GM23338 (cell line): ENCODE data around the gene CDYL2. TPM values are rescaled to one million over a fixed set of nuclear protein-coding genes. Genes with fewer than 3 reads are reported as not detected.

Experiments
- ATAC-seq: fragments of 200-7000 bp; cut with Tn5 transposase; 3 replicates; pipeline ENCODE4 v1.9.1; 2020
- DNase-seq: peaks from one replicate; pipeline ENCODE4 v3.0.0-alpha.2; 2015; ENCODE audit warnings: low spot score
- H2AFZ ChIP-seq: fragments of 200-600 bp; sonication (generic); 2 replicates; pipeline ENCODE4 v1.8.0; 2016; ENCODE audit warnings: antibody characterized with exemption, mild to moderate bottlenecking, moderate library complexity
- H3F3A ChIP-seq: fragments of 200-600 bp; sonication (generic); replicated peaks from 2 replicates; pipeline ENCODE4 v1.8.0; 2017; ENCODE audit warnings: antibody characterized with exemption, mixed run types, low read depth
- H3K27ac ChIP-seq: fragments of 200-600 bp; sonication (generic); 2 replicates; pipeline ENCODE4 v1.6.1; 2016; ENCODE audit warnings: low read depth
- H3K27me3 ChIP-seq: fragments of 200-600 bp; sonication (generic); 2 replicates; pipeline ENCODE4 v1.8.0; 2016; ENCODE audit warnings: mild to moderate bottlenecking, mixed run types, moderate library complexity; ENCODE audit not compliant: insufficient read depth
- H3K36me3 ChIP-seq: fragments of 200-600 bp; sonication (generic); 2 replicates; pipeline ENCODE4 v1.8.0; 2016; ENCODE audit warnings: mild to moderate bottlenecking; ENCODE audit not compliant: insufficient read depth
- H3K4me1 ChIP-seq: fragments of 200-600 bp; sonication (generic); 2 replicates; pipeline ENCODE4 v1.8.0; 2016; ENCODE audit warnings: mild to moderate bottlenecking, moderate library complexity; ENCODE audit not compliant: insufficient read depth
- H3K4me2 ChIP-seq: fragments of 200-600 bp; sonication (generic); 2 replicates; pipeline ENCODE4 v1.7.1; 2017; ENCODE audit warnings: mixed run types
- H3K4me3 ChIP-seq: fragments of 200-600 bp; sonication (generic); 2 replicates; pipeline ENCODE4 v1.6.1; 2016; ENCODE audit warnings: mixed run types
- H3K79me2 ChIP-seq: fragments of 200-600 bp; sonication (generic); replicated peaks from 2 replicates; pipeline ENCODE4 v1.8.0; 2017; ENCODE audit warnings: mild to moderate bottlenecking; ENCODE audit not compliant: insufficient read depth
- H3K9me2 ChIP-seq: fragments of 200-600 bp; sonication (generic); 2 replicates; pipeline ENCODE4 v1.8.0; 2017; ENCODE audit not compliant: insufficient read depth
- H4K20me1 ChIP-seq: fragments of 200-600 bp; sonication (generic); replicated peaks from 2 replicates; pipeline ENCODE4 v1.8.0; 2017; ENCODE audit warnings: mild to moderate bottlenecking; ENCODE audit not compliant: insufficient read depth
- H3K27ac Mint-ChIP-seq: 2 replicates; pipeline ENCODE4 v1.8.0; 2020; ENCODE audit warnings: inconsistent platforms, mild to moderate bottlenecking, moderate library complexity, mixed read lengths
- H3K27me3 Mint-ChIP-seq: 3 replicates; pipeline ENCODE4 v1.8.0; 2022; ENCODE audit warnings: low read depth, mild to moderate bottlenecking, moderate library complexity, mixed read lengths, inconsistent platforms; ENCODE audit not compliant: insufficient read depth, poor library complexity
- H3K36me3 Mint-ChIP-seq: 3 replicates; pipeline ENCODE4 v1.8.0; 2021; ENCODE audit warnings: low read depth, mild to moderate bottlenecking, inconsistent platforms, moderate library complexity, mixed read lengths
- H3K4me1 Mint-ChIP-seq: 3 replicates; pipeline ENCODE4 v1.8.0; 2020; ENCODE audit warnings: mild to moderate bottlenecking, inconsistent platforms, mixed read lengths
- H3K4me3 Mint-ChIP-seq: 3 replicates; pipeline ENCODE4 v1.8.0; 2021; ENCODE audit warnings: moderate library complexity, mild to moderate bottlenecking, inconsistent platforms, mixed read lengths
- H3K9me3 Mint-ChIP-seq: 3 replicates; pipeline ENCODE4 v1.8.0; 2020; ENCODE audit warnings: moderate library complexity, mild to moderate bottlenecking, inconsistent platforms, mixed read lengths
- CREB1 ChIP-seq: fragments of 250-450 bp; sonication (Bioruptor Pico); IDR thresholded peaks from 2 replicates; pipeline ENCODE4 v1.5.0; 2020; ENCODE audit warnings: low read depth, mild to moderate bottlenecking, moderate library complexity
- CTCF ChIP-seq, 2 experiments: fragments of 200-600 bp in 1 of 2; sonication (generic) in 1 of 2; conservative IDR thresholded peaks; 2 replicates each; pipeline versions ENCODE4 v1.5.1 to v1.6.1; 2016 to 2017; ENCODE audit warnings: antibody characterized with exemption in 2 of 2, low read depth in 2 of 2, mild to moderate bottlenecking in 2 of 2, moderate library complexity in 1 of 2
- ETS1 ChIP-seq: IDR thresholded peaks from 2 replicates; pipeline ENCODE4 v1.6.1; 2016; ENCODE audit warnings: antibody characterized with exemption
- EZH2 ChIP-seq: fragments of 200-600 bp; sonication (generic); IDR thresholded peaks from one replicate; pipeline ENCODE4 v1.8.0; 2017; ENCODE audit warnings: antibody characterized with exemption, mild to moderate bottlenecking, low read depth; ENCODE audit not compliant: unreplicated experiment
- EZH2phosphoT487 ChIP-seq: fragments of 200-600 bp; sonication (generic); IDR thresholded peaks from one replicate; pipeline ENCODE4 v1.8.1; 2018; ENCODE audit warnings: antibody characterized with exemption; ENCODE audit not compliant: unreplicated experiment
- JUNB ChIP-seq: IDR thresholded peaks from one replicate; pipeline ENCODE4 v1.6.1; 2016; ENCODE audit warnings: antibody characterized with exemption; ENCODE audit not compliant: unreplicated experiment
- NANOG ChIP-seq: IDR thresholded peaks from 2 replicates; pipeline ENCODE4 v1.6.1; 2016; ENCODE audit warnings: antibody characterized with exemption, borderline replicate concordance
- POLR2AphosphoS5 ChIP-seq: IDR thresholded peaks from 2 replicates; pipeline ENCODE4 v1.6.1; 2016; ENCODE audit warnings: antibody characterized with exemption, low read depth
- REST ChIP-seq: IDR thresholded peaks from one replicate; pipeline ENCODE4 v1.6.1; 2018; ENCODE audit warnings: antibody characterized with exemption; ENCODE audit not compliant: unreplicated experiment
- STAT1 ChIP-seq: IDR thresholded peaks from one replicate; pipeline ENCODE4 v1.6.1; 2016; ENCODE audit warnings: antibody characterized with exemption; ENCODE audit not compliant: unreplicated experiment
- ZNF114 ChIP-seq: fragments of 250-450 bp; sonication (Bioruptor Pico); IDR thresholded peaks from 2 replicates; pipeline ENCODE4 v1.5.0; 2020; ENCODE audit warnings: mild to moderate bottlenecking, moderate library complexity
- ZNF331 ChIP-seq: fragments of 250-450 bp; sonication (Bioruptor Pico); IDR thresholded peaks from 2 replicates; pipeline ENCODE4 v1.5.0; 2020; ENCODE audit warnings: low read depth, mild to moderate bottlenecking, moderate library complexity
- polyA plus RNA-seq: library from polyadenylated mRNA; unstranded; fragments of >200 nt; fragmentation: Nextera tagmentation; extraction: Ambion mirVana; gene quantifications from 2 replicates; pipeline ENCODE4 v1.2.1, GENCODE V29; 2016
- total RNA-seq: library from RNA; depleted of rRNA; stranded (reverse); fragments of >200 nt; shearing (Covaris generic); gene quantifications from 2 replicates; pipeline ENCODE4 v1.2.3, GENCODE V29; 2014

The CDYL2 gene
- total and polyA plus RNA-seq, 2 experiments from 2014 or later = 0.82 to 4.3 TPM

- H3K79me2 ChIP-seq = no peaks in the 10 kb centered on the region
- ATAC-seq (no peak), DNase-seq (no peak)
- no peaks in the 10 kb centered on the region for H3K4me1 ChIP-seq
- Mint-ChIP-seq H3K36me3 (no peaks in the 10 kb centered on the region), H3K9me3 (peaks cover 6% of the 10 kb centered on the region; the same call in 2 of the 3 replicates), H3K27me3 (peaks cover 8% of the 10 kb centered on the region), H3K4me3 (no peak overlapping the region), H3K4me1 (no peaks in the 10 kb centered on the region), H3K27ac (no peak overlapping the region)
- H3F3A ChIP-seq = no peaks in the 10 kb centered on the region
- no peak overlapping the region for H3K4me3 ChIP-seq
- 0 out of 2 replicates have a peak, but pooled peaks cover 5% of the 10 kb centered on the region for H3K9me2 ChIP-seq
- H3K27ac ChIP-seq = no peak overlapping the region
- no peaks in the 10 kb centered on the region for H3K27me3 ChIP-seq
- H3K4me2 ChIP-seq = no peak overlapping the region
- H3K36me3 ChIP-seq = no peaks in the 10 kb centered on the region
- TF ChIP-seq CTCF (conservative IDR thresholded peaks at IDR 0.05; ENCODE audit: low read depth in 2 of 2) (no peak), STAT1 (no peak)
- H4K20me1 ChIP-seq = no peaks in the 10 kb centered on the region
- no peak overlapping the region for H2AFZ ChIP-seq
These were observed 120.1 kb downstream of the CDYL2 start for GRCh38 chr16:80684136-80684765.

GRCh38 chr16:80683646-80684045 lies 120.8 kb downstream of the CDYL2 start:
- no peak for ATAC-seq
- H2AFZ ChIP-seq = no peak overlapping the region
- no peak overlapping the region for H3K4me3 ChIP-seq
- Mint-ChIP-seq H3K27ac (no peak overlapping the region), H3K4me1 (no peaks in the 10 kb centered on the region), H3K9me3 (peaks cover 7% of the 10 kb centered on the region; the same call in 2 of the 3 replicates), H3K36me3 (no peaks in the 10 kb centered on the region), H3K4me3 (no peak overlapping the region), H3K27me3 (peaks cover 8% of the 10 kb centered on the region)
- H3K79me2 ChIP-seq = no peaks in the 10 kb centered on the region
- no peak overlapping the region for H3K27ac ChIP-seq
- no peak for DNase-seq
- no peaks in the 10 kb centered on the region for H3F3A ChIP-seq
- 0 out of 2 replicates have a peak, but pooled peaks cover 5% of the 10 kb centered on the region for H3K9me2 ChIP-seq
- no peaks in the 10 kb centered on the region for H4K20me1 ChIP-seq
- H3K4me1 ChIP-seq = no peaks in the 10 kb centered on the region
- H3K36me3 ChIP-seq = no peaks in the 10 kb centered on the region
- no peaks in the 10 kb centered on the region for H3K27me3 ChIP-seq
- H3K4me2 ChIP-seq = no peak overlapping the region
- no peak for TF ChIP-seq ZNF331 (CRISPR knock-in tag)
- no peak for TF ChIP-seq ZNF114 (CRISPR knock-in tag)
- TF ChIP-seq NANOG = no peak
- TF ChIP-seq ETS1 = no peak
- TF ChIP-seq POLR2AphosphoS5 = no peak
- no peak for TF ChIP-seq CREB1 (CRISPR knock-in tag)
- TF ChIP-seq EZH2 = no peak
- TF ChIP-seq CTCF (conservative IDR thresholded peaks at IDR 0.05; ENCODE audit: low read depth in 2 of 2) = no peak
- TF ChIP-seq EZH2phosphoT487 = no peak
- TF ChIP-seq STAT1 = no peak
- no peak for TF ChIP-seq JUNB
- TF ChIP-seq REST = no peak
